Sciatic nerve (tissue), 2 donors: Measurements from ENCODE around the gene PRKCZ. TPM values are rescaled to one million over a fixed set of nuclear protein-coding genes. Genes with fewer than 3 reads are reported as not detected.
"Not testable (repeated sequence)": the region's sequence is repeated elsewhere in the genome, so short reads cannot be mapped to it uniquely, and the experiment has no call there.

ENCODE experiments used
- ATAC-seq: fragments of 200-7000 bp; cut with Tn5 transposase; one replicate; pipeline ENCODE4 v1.9.1; 2020; ENCODE audit warnings: mild to moderate bottlenecking, moderate library complexity
- DNase-seq: peaks from one replicate; pipeline ENCODE4 v3.0.0-alpha.2; 2020; ENCODE audit warnings: low spot score
- intact Hi-C: fragments of 100-400 bp; cut with DNase I; formaldehyde crosslinking; loops from one replicate; pipeline ENCODE4 v1.14.2; 2022
- total RNA-seq: library from RNA; stranded (reverse); fragmentation: NEBNext Ultra II Directional; extraction: Animal tissue kit (Norgen Biotek cat#: 25700); gene quantifications from one replicate; pipeline ENCODE4 v1.2.1, GENCODE V29; 2021
- donor health status: DM: no; HTN: no; CAD: no.
- donor health status: DM: no; HTN: no; CAD: no.

Gene PRKCZ
- total RNA-seq, 1 donor from 2014 or later: 3.5 TPM

DNA sequence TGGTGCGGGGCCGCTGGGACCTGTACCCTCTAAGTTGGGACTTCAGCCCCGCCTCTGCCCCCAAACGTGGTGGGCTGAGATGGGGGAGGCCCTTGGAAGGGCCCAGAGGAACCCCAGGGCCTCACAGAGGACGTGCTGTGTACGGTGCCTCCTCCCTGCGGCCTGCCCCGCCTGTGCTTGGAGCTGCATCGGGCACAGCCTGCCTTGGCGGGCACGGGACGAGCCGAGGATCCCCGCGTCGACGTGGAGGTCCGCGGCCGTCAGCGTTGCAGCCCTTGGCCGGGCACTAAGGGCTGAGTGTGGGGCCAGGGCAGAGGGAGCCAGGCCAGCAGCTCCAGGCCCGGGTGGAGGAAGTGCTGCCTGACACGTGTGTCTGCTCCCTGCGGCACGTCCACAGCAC lies 43.4 kb downstream of the PRKCZ start:
- no peak for ATAC-seq
- intact Hi-C loops: no loop called here

GRCh38 chr1:2094269-2095158 lies 44.3 kb downstream of the PRKCZ start:
- ATAC-seq, intact Hi-C loops, DNase-seq: not testable (repeated sequence)

More for the DNA sequence above, 43.4 kb downstream of the PRKCZ start:
- no peak for DNase-seq

- no peak for ATAC-seq
- DNase-seq: no peak
- intact Hi-C loops: no loop called here
Measured at GRCh38 chr1:2095394-2095793, 45.2 kb downstream of the PRKCZ start.

GRCh38 chr1:2095981-2096736 lies 45.9 kb downstream of the PRKCZ start:
- DNase-seq (no peak), ATAC-seq (no peak)
- intact Hi-C loops: no loop called here

DNA sequence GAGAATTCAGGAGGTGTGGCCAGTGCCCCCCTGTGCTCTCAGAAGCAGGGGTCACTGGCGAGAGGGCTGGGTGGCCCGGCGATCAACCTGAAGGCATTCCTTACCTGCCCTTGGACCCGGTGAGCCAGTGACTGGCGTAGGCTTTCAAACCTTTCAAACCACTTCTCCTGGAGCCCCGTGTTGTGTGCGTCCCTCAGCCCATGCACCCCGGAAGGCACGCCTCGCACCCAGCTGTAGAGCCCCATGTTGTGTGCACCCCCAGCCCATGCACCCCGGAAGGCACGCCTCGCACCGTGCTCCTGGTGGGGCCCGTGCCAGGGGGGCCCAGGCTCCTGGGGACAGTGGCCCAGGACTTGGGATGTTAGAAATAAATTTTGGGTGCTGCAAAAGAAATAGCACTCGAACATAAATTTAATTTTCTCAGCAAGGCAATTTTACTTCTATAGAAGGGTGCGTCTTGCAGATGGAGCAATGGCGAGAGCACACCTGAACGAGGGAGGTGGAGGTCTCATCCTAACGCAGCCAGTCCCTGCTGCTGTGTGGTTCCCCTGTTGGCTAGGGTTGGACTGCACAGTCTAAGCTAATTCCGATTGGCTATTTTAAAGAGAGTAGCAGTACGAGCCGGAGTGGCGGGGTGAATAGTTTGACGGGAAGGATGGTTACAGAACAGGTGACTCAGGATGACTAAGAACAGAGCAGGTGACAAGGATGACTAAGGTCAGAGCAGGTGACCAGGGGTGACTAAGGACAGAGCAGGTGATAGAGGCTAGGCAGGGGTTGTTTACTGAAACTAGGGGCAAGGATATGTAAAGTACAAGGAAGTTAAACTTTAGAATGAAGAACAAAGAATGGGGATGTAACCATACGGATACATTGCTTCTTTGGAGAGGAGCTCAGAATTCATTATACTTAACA lies 47.4 kb downstream of the PRKCZ start:
- DNase-seq (no peak), ATAC-seq (no peak)

GRCh38 chr1:2098301-2098698 lies 48.1 kb downstream of the PRKCZ start:
- ATAC-seq: no peak

More for the DNA sequence above, 47.4 kb downstream of the PRKCZ start:
- intact Hi-C loops: no loop called here

DNA sequence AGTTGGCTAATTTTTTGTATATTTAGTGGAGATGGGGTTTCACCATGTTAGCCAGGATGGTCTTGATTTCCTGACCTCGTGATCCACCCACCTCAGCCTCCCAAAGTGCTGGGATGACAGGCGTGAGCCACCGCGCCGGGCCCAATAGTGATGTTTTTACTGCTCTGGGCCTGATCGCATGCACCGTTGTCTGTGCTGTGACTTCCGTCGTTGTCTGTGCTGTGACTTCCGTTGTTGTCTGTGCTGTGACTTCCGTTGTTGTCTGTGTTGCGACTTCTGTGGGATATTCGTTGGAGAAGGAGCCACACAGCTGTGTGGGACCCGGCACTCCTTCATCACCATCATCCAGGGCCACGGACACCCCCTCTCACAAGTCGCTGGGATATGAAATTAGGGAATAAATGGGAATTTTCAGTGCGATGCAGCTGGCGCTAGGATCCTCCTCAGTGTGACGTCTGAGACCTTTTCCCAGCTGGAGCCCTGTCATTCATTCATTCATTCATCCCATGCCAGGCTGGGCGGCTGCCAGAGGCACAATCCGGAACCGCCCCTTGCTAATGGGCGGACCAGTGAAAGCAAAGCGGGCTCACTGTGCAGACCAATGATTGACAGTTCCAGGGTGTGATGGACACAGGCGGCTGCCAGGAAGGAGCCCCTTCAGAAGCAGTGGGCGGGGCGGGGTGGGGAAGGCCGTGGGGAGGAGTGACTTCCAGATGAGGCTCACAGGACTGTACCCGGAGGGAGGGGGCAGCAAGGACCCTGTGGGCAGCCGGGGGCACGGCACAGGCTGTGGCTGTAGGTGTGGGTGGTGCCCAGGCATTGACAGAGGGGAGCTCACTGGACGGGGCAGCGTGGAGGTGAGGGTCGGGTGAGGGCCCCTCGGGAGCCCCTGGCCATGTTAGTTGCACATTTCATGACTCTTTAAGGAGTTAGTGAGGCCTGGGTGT lies 48.9 kb downstream of the PRKCZ start:
- DNase-seq: no peak
- no peak for ATAC-seq
- intact Hi-C loops: no loop called here

More at GRCh38 chr1:2098301-2098698, 48.1 kb downstream of the PRKCZ start:
- DNase-seq: no peak
- intact Hi-C loops: no loop called here

GRCh38 chr1:2099886-2100779 lies 49.9 kb downstream of the PRKCZ start:
- intact Hi-C loops: no loop called here
- DNase-seq: no peak
- no peak for ATAC-seq

- intact Hi-C loops: no loop called here
- DNase-seq: no peak
- ATAC-seq: no peak
Measured at GRCh38 chr1:2100780-2101108, 50.5 kb downstream of the PRKCZ start.

- no peak for DNase-seq
- no peak for ATAC-seq
- intact Hi-C loops: no loop called here
Measured at GRCh38 chr1:2101531-2101930, 51.3 kb downstream of the PRKCZ start.

- no peak for ATAC-seq
- intact Hi-C loops: no loop called here
- DNase-seq: no peak
Measured at GRCh38 chr1:2101946-2102345, 51.7 kb downstream of the PRKCZ start.

DNA sequence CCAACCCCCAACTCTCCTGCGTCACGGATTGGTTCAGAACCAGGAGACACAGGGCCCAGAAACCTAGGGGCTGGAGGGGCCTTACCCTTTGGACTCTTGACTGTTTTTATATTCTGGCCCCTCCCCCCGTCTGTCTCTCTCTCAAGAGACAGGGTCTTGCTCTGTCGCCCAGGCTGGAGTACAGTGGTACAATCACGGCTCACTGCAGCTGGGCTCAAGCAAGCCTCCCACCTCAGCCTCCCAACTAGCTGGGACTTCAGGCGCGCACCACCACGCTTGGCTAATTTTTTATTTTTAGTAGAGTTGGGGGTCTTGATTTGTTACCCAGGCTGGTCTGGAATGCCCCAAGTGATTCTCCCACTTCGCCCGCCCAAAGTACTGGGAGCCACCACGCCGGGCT lies 52.5 kb downstream of the PRKCZ start:
- intact Hi-C loops: no loop called here
- DNase-seq: no peak
- no peak for ATAC-seq

- DNase-seq (no peak), ATAC-seq (no peak)
- intact Hi-C loops: no loop called here
Measured at GRCh38 chr1:2103266-2103900, 53.2 kb downstream of the PRKCZ start.

DNA sequence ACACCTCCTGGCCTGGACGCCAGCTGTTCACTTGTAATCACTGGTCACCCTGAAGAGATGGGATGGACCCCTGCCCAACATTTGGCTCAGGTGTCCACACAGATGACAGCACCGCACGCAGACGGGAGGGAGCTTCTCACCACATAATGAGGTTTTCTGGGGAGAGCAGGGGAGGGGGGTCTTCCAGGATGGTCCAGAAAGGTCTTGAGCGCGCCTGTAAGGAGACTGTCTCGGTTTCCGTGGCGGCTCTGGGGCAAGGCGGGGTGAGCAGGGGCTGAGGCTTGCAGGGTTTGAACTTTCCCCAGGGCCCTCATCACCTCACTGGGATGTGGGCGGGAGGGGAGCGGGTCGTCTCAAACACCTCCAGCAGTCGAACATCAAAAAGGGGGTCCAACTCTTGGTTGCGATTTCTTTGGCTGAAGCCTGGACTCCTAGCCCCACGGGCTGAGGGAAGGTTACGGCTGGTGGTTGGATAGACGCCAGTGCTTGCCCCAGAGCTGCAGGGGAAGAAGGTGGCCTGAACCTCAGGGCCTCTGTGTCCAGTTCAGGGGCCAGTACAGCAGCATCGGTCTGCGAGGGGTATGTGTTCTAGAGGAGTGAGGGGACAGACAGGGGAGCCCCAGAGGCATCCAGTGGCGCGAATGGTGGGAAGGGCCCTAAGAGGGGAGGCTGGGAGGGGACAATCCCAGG lies 53.8 kb downstream of the PRKCZ start:
- ATAC-seq: no peak
- intact Hi-C loops: no loop called here
- no peak for DNase-seq

- no peak for DNase-seq
- ATAC-seq: no peak
- intact Hi-C loops: no loop called here
Measured at GRCh38 chr1:2104621-2105427, 54.6 kb downstream of the PRKCZ start.
